Lower leg skin (tissue), 3 donors: ENCODE results near the gene MYL4.

Source experiments
- POLR2A ChIP-seq, 2 donors: fragments of 450-650 bp; IDR thresholded peaks; one replicate each; pipeline ENCODE4 v1.6.1; 2016 to 2017; ENCODE audit warnings: antibody characterized with exemption in 2 of 2, mild to moderate bottlenecking in 1 of 2, moderate library complexity in 1 of 2
- TF ChIP-seq, protein P1 (sequence below), 3 donors: fragments of 450-650 bp; IDR thresholded peaks; one replicate each; pipeline ENCODE4 v1.5.1; 2016; ENCODE audit warnings: antibody characterized with exemption in 3 of 3, mild to moderate bottlenecking in 3 of 3, moderate library complexity in 2 of 3

DNA sequence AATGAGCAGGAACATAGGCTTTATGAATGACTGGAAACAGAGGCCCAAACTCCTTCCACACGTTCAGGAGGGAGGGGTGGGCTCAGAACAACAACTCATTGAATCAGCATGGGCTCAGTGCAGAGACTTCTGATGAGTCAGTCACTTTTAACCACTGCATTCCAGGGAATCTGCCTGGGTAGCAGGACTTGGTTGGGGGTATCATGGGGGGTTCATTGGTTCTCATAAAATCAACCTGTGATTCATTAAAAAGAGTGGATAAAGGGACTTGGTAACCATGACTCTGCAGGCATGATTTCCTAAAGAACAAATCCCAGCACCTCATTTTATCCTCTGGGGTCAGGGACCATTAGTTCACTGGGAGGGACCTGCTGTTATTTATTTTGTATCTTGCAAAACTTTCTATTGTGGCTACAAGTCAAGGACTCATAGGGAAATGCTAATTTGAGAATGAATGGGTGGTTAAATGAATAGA lies 58.2 kb downstream of the MYL4 start:
- no peak for TF ChIP-seq POLR2A (IDR thresholded peaks at IDR 0.05)
- TF ChIP-seq, protein P1, sequence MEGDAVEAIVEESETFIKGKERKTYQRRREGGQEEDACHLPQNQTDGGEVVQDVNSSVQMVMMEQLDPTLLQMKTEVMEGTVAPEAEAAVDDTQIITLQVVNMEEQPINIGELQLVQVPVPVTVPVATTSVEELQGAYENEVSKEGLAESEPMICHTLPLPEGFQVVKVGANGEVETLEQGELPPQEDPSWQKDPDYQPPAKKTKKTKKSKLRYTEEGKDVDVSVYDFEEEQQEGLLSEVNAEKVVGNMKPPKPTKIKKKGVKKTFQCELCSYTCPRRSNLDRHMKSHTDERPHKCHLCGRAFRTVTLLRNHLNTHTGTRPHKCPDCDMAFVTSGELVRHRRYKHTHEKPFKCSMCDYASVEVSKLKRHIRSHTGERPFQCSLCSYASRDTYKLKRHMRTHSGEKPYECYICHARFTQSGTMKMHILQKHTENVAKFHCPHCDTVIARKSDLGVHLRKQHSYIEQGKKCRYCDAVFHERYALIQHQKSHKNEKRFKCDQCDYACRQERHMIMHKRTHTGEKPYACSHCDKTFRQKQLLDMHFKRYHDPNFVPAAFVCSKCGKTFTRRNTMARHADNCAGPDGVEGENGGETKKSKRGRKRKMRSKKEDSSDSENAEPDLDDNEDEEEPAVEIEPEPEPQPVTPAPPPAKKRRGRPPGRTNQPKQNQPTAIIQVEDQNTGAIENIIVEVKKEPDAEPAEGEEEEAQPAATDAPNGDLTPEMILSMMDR (IDR thresholded peaks at IDR 0.05): no peak
